Karpas-422 (cell line): ENCODE data around the gene KNSTRN. TPM values are rescaled to one million over a fixed set of nuclear protein-coding genes. Genes with fewer than 3 reads are reported as not detected.

Experiments used
- DNase-seq: peaks from one replicate; pipeline ENCODE4 v3.0.0-alpha.2; 2015
- H2AFZ ChIP-seq: fragments of 200-600 bp; sonication (generic); 2 replicates; pipeline ENCODE4 v1.6.1; 2014; ENCODE audit warnings: antibody characterized with exemption, low read length, mixed read lengths
- H3K27ac ChIP-seq: fragments of 200-600 bp; sonication (generic); 2 replicates; pipeline ENCODE4 v1.5.1; 2014; ENCODE audit warnings: mild to moderate bottlenecking, low read length, moderate library complexity
- H3K27me3 ChIP-seq: fragments of 200-600 bp; sonication (generic); 2 replicates; pipeline ENCODE4 v1.6.1; 2014; ENCODE audit warnings: low read length, mixed read lengths
- H3K36me3 ChIP-seq: fragments of 200-600 bp; sonication (generic); 2 replicates; pipeline ENCODE4 v1.6.1; 2014; ENCODE audit warnings: low read length, mixed read lengths; ENCODE audit not compliant: insufficient read depth
- H3K4me1 ChIP-seq: fragments of 200-600 bp; sonication (generic); 2 replicates; pipeline ENCODE4 v1.6.1; 2014; ENCODE audit warnings: mild to moderate bottlenecking, low read length, mixed read lengths
- H3K4me2 ChIP-seq: fragments of 200-600 bp; sonication (generic); 2 replicates; pipeline ENCODE4 v1.6.1; 2014; ENCODE audit warnings: low read length, low read depth, mild to moderate bottlenecking; ENCODE audit not compliant: poor library complexity, severe bottlenecking
- H3K4me3 ChIP-seq: fragments of 200-600 bp; sonication (generic); 2 replicates; pipeline ENCODE4 v1.5.1; 2014; ENCODE audit warnings: mild to moderate bottlenecking, antibody characterized with exemption, low read length, mixed read lengths
- H3K79me2 ChIP-seq: fragments of 200-600 bp; sonication (generic); 2 replicates; pipeline ENCODE4 v1.6.1; 2014; ENCODE audit warnings: mild to moderate bottlenecking, low read length, mixed read lengths
- H3K9ac ChIP-seq: fragments of 200-600 bp; sonication (generic); 2 replicates; pipeline ENCODE4 v1.6.0; 2014; ENCODE audit warnings: low read length
- H3K9me2 ChIP-seq: fragments of 200-600 bp; sonication (generic), shearing (Covaris generic); replicated peaks from 2 replicates; pipeline ENCODE4 v1.6.0; 2014; ENCODE audit warnings: mild to moderate bottlenecking, low read length, moderate library complexity; ENCODE audit not compliant: insufficient read depth
- H3K9me3 ChIP-seq: fragments of 300-700, 200-600 bp; sonication (generic); 2 replicates; pipeline ENCODE4 v1.6.1; 2014; ENCODE audit warnings: low read length, mixed read lengths
- H4K20me1 ChIP-seq: fragments of 200-600 bp; sonication (generic); 2 replicates; pipeline ENCODE4 v1.6.1; 2014; ENCODE audit warnings: mild to moderate bottlenecking, antibody characterized with exemption, low read length, low read depth; ENCODE audit not compliant: insufficient read depth
- total RNA-seq: library from RNA; depleted of rRNA; stranded (reverse); fragments of >200 nt; shearing (Covaris generic); gene quantifications from 2 replicates; pipeline ENCODE4 v1.2.3, GENCODE V29; 2014; ENCODE audit warnings: low replicate concordance

KNSTRN gene
- total RNA-seq, 1 experiment from 2014 or later: 34.5 TPM

DNA sequence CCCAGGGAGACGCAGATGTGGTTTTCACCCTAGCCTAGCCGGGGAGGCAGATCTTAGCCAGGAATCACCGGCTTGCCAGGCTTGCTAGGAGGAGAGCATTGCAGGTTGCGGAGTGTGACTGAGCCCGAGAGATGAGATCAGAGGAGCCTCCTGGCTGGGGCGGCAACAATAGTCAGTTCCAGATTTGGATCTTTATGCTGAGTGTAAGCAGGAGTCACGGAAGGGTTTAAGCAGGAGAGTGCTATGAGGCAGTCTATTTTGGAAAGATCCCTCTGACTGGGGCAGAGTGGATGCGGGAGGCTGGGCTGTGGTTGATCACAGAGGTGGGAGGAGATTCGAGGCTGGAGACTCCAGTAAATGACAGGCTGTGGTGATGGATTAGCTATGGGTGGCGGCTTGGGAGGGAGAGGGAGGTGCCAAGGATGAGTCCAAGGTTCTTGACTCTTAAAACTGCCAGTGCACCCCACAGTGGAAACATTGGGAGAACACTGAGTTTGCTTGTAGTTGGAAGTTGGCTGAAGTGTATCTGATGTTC, 47.8 kb downstream of the KNSTRN start:
- H3K9me3 ChIP-seq: no peaks in the 10 kb centered on the region
- H3K9me2 ChIP-seq: no peaks in the 10 kb centered on the region
- no peak overlapping the region for H2AFZ ChIP-seq
- no peaks in the 10 kb centered on the region for H3K36me3 ChIP-seq
- no peaks in the 10 kb centered on the region for H3K27me3 ChIP-seq
- no peak for DNase-seq
- H4K20me1 ChIP-seq: no peaks in the 10 kb centered on the region
- no peak overlapping the region for H3K27ac ChIP-seq
- no peak overlapping the region for H3K4me3 ChIP-seq
- no peaks in the 10 kb centered on the region for H3K79me2 ChIP-seq
- no peak overlapping the region for H3K4me2 ChIP-seq
- H3K4me1 ChIP-seq: no peaks in the 10 kb centered on the region
- H3K9ac ChIP-seq: no peak overlapping the region

DNA sequence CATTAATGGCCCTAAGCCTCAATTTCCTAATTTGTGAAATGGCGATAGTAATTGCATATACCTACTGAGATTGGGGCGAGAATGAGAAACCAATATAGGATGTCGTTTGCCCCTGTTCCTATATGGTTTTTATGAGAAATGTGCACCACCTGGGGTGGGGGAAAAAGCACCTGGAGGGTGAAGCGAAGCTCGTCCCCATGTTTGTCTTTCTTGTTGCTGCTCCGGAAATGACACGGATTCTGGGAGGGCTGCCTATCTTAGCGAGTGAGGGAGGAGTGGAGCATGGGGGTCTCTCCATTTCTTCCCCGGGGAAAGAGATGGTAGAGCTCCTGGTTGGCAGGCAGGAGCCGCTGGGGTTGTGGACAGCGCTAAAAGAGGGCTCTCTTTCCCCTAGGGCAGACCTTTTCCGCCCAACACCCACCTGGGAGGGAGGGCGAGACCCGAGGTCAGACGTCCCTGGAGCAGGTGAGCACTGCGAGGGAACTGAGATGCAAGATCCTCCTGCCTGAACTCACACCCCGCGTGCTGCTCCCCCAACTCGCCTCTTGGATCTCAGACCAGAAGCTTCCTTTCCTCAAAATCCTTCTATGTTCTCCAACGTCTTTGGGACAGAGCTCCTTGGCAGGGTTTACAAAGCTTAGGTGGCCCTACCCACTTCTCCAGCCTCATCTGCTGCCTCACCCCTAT, 52.6 kb downstream of the KNSTRN start:
- no peaks in the 10 kb centered on the region for H3K36me3 ChIP-seq
- H3K27ac ChIP-seq: no peak overlapping the region
- H3K4me2 ChIP-seq: no peak overlapping the region
- no peak for DNase-seq
- H3K9me2 ChIP-seq: no peaks in the 10 kb centered on the region
- H3K79me2 ChIP-seq: no peaks in the 10 kb centered on the region
- H3K4me1 ChIP-seq: peaks cover 26% of the 10 kb centered on the region
- no peak overlapping the region for H3K4me3 ChIP-seq
- no peaks in the 10 kb centered on the region for H3K27me3 ChIP-seq
- H3K9me3 ChIP-seq: no peaks in the 10 kb centered on the region
- no peak overlapping the region for H3K9ac ChIP-seq
- H4K20me1 ChIP-seq: no peaks in the 10 kb centered on the region
- H2AFZ ChIP-seq: no peak overlapping the region

DNA sequence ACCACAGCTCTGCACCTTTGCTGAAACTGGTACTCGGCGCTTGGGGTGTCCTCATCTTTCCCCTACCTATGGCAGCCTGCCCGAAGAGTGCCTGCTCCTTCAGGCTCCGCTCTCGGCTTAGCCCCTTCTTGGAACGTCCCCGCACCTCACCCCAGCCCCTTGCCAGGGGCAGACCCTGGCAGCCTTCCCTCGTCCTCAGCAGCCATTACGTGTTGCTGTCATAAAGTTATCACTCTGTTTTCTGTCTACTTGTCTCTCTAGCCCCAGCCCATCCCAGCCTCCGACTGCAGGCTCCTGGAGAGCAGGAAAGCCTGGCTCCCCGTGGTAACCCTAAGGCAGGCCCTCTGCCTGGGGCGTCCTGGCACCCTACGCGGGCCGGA, 53.2 kb downstream of the KNSTRN start:
- DNase-seq: no peak
- Histone ChIP-seq H3K79me2 (no peaks in the 10 kb centered on the region), H3K36me3 (no peaks in the 10 kb centered on the region), H3K9me3 (no peaks in the 10 kb centered on the region), H3K9ac (no peak overlapping the region), H4K20me1 (no peaks in the 10 kb centered on the region), H3K4me3 (no peak overlapping the region), H3K9me2 (no peaks in the 10 kb centered on the region), H3K4me1 (peaks cover 30% of the 10 kb centered on the region), H2AFZ (no peak overlapping the region), H3K27me3 (no peaks in the 10 kb centered on the region), H3K4me2 (no peak overlapping the region), H3K27ac (no peak overlapping the region)

DNA sequence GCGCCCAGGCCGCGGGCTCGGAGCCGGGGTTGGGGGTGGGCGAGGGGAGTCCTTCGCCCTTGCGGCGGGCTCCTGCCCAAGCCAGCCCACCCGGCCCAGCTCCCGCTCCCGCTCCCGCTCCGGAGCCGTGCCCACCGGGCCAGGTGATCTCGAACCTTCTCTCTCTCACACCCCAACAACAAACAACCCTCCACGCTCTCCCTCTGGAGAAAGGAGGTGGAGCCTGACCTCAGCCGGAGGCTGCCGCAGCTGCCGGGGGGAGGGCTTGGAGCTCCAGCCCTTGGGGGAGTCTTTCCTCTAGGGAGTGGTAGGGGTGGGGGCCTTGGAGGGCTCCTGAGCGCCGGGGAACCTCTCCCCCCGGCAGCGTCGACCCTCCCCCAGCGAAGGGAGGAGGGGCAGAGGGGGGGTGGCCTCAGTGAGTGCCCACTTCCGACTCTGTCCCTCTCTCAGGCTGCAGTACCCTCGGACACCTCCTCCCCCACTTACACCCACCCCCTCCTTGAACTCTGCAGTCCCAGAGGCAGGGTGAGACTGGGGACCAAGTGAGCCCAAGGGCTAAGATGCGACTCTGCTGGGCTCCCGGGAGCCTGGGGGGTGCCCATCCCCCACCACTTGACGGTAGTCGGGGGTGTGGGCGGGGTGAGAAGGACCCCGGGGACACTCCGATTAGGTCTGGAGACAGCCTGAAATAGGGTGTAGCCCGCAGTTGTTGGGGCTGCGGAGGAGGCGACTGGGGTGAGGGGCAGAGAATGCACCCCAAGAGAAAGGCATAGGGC, 53.8 kb downstream of the KNSTRN start:
- H3K4me3 ChIP-seq: 0 out of 2 replicates have a peak overlapping the region, but pooled peaks have one; percentile 0
- H3K79me2 ChIP-seq: no peaks in the 10 kb centered on the region
- no peak overlapping the region for H2AFZ ChIP-seq
- peak overlapping the region; percentile 27; the same call in 1 of the 2 replicates for H3K9ac ChIP-seq
- no peaks in the 10 kb centered on the region for H4K20me1 ChIP-seq
- H3K9me3 ChIP-seq: no peaks in the 10 kb centered on the region
- peak; percentile 44 for DNase-seq
- no peaks in the 10 kb centered on the region for H3K9me2 ChIP-seq
- H3K27ac ChIP-seq: no peak overlapping the region
- H3K4me1 ChIP-seq: peaks cover 30% of the 10 kb centered on the region
- no peaks in the 10 kb centered on the region for H3K27me3 ChIP-seq
- no peaks in the 10 kb centered on the region for H3K36me3 ChIP-seq
- H3K4me2 ChIP-seq: peak overlapping the region; percentile 21

DNA sequence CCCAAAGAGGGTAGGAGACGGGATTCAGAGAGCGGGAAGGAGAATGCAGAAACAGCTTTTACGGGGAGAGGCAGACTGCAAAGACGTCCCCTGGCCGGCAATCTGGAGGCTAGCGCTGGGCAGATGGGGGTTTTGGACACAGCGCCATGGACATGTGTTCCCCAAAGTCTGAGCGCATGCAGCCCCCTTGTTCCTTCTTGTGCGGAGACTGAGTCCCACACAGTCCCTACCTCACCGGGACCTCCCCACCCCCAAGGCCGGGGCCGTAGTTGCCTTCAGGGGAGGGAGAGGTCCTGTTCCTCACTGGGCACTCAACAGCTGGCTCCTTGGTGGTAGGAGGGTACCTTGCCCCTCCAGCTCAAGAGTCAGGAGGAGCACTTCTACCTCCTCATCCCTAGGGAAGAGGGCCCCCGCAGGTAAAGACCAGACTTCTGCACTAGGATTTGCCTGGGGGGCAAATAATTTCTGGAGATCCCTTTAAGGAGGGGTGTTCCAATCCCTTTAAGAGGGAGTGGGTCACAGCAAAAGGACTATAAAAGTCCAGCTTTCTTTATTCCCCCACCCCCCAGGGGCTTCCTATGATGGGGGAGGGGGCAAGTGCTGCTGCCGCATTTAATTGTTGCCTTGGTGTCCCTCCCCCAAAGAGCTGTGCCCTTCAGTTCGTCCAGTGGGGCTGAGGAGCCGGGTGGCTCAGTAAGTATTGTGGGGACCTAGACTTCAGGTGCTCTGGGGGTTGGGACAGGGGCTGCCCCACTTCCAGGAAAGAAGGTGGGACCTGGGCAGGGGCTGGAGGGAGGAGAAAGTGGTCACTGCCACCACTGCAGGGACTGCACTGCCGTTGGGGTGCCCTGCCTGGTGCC, 54.6 kb downstream of the KNSTRN start:
- no peaks in the 10 kb centered on the region for H3K36me3 ChIP-seq
- no peak overlapping the region for H3K27ac ChIP-seq
- no peak overlapping the region for H2AFZ ChIP-seq
- H3K4me2 ChIP-seq: peak overlapping the region; percentile 21
- H3K27me3 ChIP-seq: no peaks in the 10 kb centered on the region
- no peaks in the 10 kb centered on the region for H3K9me3 ChIP-seq
- 0 out of 2 replicates have a peak overlapping the region, but pooled peaks have one; percentile 0 for H3K4me3 ChIP-seq
- H3K9me2 ChIP-seq: no peaks in the 10 kb centered on the region
- H3K79me2 ChIP-seq: no peaks in the 10 kb centered on the region
- H4K20me1 ChIP-seq: peaks cover 5% of the 10 kb centered on the region
- H3K9ac ChIP-seq: peak overlapping the region; percentile 27; the same call in 1 of the 2 replicates
- DNase-seq: no peak
- peaks cover 33% of the 10 kb centered on the region for H3K4me1 ChIP-seq

DNA sequence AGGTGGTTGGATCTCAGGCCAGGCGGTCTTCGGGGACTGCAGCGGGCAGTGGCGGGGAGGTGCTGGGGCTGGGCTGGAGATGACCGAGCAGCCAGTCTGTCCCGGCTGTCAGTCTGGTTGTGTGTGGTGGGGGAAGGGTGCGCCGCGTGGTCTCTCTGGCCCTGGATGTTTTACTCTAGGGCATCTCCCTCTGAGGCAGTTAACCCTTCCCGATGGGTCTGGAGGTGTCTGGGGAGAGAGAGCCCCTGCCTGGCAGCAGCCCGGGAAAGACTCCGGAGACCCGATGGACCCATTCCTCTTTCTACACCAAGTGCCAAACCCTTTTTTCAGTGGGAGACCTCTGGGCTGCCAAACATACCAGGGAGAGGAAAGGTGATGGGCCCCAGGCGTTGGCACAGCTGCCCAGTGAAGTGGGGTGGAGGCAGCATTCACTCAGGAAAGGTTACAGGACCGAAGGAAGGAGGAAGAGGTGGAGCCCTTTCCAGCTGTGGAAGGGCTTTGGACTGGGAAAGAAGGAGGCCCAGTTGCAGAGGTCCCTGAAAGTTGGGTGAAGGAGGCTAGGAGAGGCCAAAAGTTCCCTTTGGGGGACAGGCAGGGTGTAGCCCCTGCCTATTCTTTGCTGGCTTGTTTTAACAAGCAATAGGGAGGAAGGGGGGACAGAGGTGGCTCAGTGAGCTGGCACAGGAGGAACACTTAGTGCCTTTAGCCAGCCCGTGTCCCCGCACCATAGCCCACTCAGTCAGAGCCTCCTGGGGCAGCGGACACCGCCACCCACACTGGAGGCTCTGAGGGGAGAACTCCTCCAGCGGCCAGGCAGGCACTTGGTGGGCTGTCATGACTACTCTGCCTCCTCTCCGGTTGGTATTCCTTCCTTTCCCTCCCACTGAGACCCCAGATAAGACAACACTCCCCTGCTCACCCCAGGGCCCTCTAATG, 55.5 kb downstream of the KNSTRN start:
- Histone ChIP-seq H4K20me1 (peaks cover 14% of the 10 kb centered on the region), H3K9ac (no peak overlapping the region), H3K9me3 (no peaks in the 10 kb centered on the region), H3K36me3 (no peaks in the 10 kb centered on the region), H3K4me2 (no peak overlapping the region), H3K4me3 (no peak overlapping the region), H2AFZ (no peak overlapping the region), H3K79me2 (peaks cover 7% of the 10 kb centered on the region), H3K27ac (no peak overlapping the region), H3K9me2 (no peaks in the 10 kb centered on the region), H3K27me3 (no peaks in the 10 kb centered on the region), H3K4me1 (peaks cover 42% of the 10 kb centered on the region)
- DNase-seq: no peak

DNA sequence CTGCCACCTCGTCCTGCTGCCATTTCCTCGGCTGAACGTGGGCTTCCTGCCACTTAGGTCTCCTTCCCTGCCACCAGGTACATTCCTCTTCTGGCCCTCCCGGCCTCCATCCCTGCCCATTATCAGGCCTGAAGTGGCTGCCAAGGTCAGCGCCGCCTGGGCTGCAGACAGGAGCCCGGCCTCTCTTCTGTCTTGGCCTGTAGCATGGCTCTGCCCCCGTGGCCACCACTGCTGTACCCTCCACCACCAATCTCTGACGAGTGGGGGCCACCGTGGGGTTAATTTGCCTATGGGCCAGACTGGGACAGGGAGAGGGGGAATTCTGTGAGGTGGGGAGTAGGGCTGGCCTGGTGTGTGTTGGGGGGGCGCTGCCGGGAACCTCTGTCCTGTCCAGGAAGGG, 56.2 kb downstream of the KNSTRN start:
- H3K79me2 ChIP-seq: peaks cover 13% of the 10 kb centered on the region
- no peak overlapping the region for H3K27ac ChIP-seq
- H2AFZ ChIP-seq: no peak overlapping the region
- H3K9ac ChIP-seq: no peak overlapping the region
- H3K27me3 ChIP-seq: no peaks in the 10 kb centered on the region
- H3K4me3 ChIP-seq: no peak overlapping the region
- no peaks in the 10 kb centered on the region for H3K9me3 ChIP-seq
- peaks cover 21% of the 10 kb centered on the region for H4K20me1 ChIP-seq
- no peak for DNase-seq
- no peaks in the 10 kb centered on the region for H3K36me3 ChIP-seq
- no peaks in the 10 kb centered on the region for H3K9me2 ChIP-seq
- H3K4me1 ChIP-seq: peaks cover 43% of the 10 kb centered on the region
- H3K4me2 ChIP-seq: no peak overlapping the region
